Nephron progenitor cell (in vitro differentiated cells): Measurements from ENCODE around the gene RARB.

Source experiments
- DNase-seq: peaks from one replicate; pipeline ENCODE4 v3.0.0; 2021
- H3K27ac Mint-ChIP-seq: 2 replicates; pipeline ENCODE4 v1.8.0; 2021; ENCODE audit warnings: mild to moderate bottlenecking, moderate library complexity, mixed read lengths
- H3K27me3 Mint-ChIP-seq: 2 replicates; pipeline ENCODE4 v1.8.0; 2021; ENCODE audit warnings: mild to moderate bottlenecking, low read depth, mixed read lengths; ENCODE audit not compliant: poor library complexity
- H3K36me3 Mint-ChIP-seq: 2 replicates; pipeline ENCODE4 v1.8.0; 2021; ENCODE audit warnings: low read depth, mixed read lengths
- H3K4me1 Mint-ChIP-seq: 2 replicates; pipeline ENCODE4 v1.8.0; 2021; ENCODE audit warnings: mixed read lengths
- H3K4me3 Mint-ChIP-seq: 2 replicates; pipeline ENCODE4 v1.8.0; 2021; ENCODE audit warnings: mild to moderate bottlenecking, moderate library complexity, mixed read lengths
- H3K9me3 Mint-ChIP-seq: 2 replicates; pipeline ENCODE4 v1.8.0; 2021; ENCODE audit warnings: mild to moderate bottlenecking, moderate library complexity, mixed read lengths
- TF ChIP-seq, protein P1 (sequence below): fragments of 200-600 bp; sonication (generic); IDR thresholded peaks from 2 replicates; pipeline ENCODE4 v1.5.0; 2021; ENCODE audit warnings: antibody characterized with exemption

Gene RARB

DNA sequence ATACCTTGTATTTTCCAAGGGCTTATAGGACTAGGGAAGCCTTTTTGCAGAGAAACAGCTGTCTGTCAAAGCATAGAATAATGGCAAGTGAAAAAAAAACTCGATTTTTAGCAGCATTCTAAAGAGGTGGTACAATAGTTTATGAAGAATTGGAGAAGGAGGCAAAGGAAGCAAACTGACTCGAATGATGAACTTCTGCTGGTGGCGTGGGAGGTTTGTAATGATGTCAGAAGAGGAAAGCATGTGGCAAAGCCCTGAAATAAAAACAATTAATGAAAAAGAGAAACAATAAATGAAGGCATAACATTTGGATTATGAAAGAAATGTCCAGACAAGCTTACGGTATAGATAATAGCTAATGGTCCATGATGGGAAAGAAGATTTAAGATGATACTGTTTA, 77.5 kb downstream of the RARB start:
- H3K27me3 Mint-ChIP-seq, result peaks cover 6% of the 10 kb centered on the region
- TF ChIP-seq, protein P1, sequence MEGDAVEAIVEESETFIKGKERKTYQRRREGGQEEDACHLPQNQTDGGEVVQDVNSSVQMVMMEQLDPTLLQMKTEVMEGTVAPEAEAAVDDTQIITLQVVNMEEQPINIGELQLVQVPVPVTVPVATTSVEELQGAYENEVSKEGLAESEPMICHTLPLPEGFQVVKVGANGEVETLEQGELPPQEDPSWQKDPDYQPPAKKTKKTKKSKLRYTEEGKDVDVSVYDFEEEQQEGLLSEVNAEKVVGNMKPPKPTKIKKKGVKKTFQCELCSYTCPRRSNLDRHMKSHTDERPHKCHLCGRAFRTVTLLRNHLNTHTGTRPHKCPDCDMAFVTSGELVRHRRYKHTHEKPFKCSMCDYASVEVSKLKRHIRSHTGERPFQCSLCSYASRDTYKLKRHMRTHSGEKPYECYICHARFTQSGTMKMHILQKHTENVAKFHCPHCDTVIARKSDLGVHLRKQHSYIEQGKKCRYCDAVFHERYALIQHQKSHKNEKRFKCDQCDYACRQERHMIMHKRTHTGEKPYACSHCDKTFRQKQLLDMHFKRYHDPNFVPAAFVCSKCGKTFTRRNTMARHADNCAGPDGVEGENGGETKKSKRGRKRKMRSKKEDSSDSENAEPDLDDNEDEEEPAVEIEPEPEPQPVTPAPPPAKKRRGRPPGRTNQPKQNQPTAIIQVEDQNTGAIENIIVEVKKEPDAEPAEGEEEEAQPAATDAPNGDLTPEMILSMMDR, result no peak
- peak overlapping the region; percentile 26 for H3K27ac Mint-ChIP-seq
- no peaks in the 10 kb centered on the region for H3K9me3 Mint-ChIP-seq
- peaks cover 50% of the 10 kb centered on the region for H3K36me3 Mint-ChIP-seq
- peaks cover 30% of the 10 kb centered on the region for H3K4me1 Mint-ChIP-seq
- DNase-seq, result no peak
- H3K4me3 Mint-ChIP-seq, result no peak overlapping the region

DNA sequence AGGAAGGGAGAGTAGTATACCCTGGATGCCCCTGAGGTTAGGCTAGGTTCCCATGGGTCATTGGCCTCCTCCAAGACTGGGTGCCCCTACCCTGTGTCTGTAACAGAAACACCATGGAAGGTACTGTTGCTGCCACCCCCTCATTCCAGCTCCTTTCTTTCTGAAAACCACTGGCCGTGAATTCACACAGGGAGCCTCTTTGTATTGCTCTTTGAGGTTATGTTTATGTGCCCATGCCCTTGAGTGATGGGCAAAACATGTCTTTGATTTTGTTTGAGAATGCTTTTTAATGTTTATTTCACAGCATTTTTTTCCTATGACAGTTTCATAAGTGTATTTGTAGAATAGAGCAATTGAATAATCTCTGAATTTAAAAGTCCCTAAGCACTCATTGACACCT, 79.7 kb downstream of the RARB start:
- Mint-ChIP-seq H3K4me3 (no peak overlapping the region), H3K4me1 (peaks cover 33% of the 10 kb centered on the region), H3K9me3 (no peaks in the 10 kb centered on the region), H3K36me3 (peaks cover 29% of the 10 kb centered on the region), H3K27ac (no peak overlapping the region), H3K27me3 (peaks cover 2% of the 10 kb centered on the region)
- no peak for DNase-seq
- TF ChIP-seq, protein P1, result no peak

DNA sequence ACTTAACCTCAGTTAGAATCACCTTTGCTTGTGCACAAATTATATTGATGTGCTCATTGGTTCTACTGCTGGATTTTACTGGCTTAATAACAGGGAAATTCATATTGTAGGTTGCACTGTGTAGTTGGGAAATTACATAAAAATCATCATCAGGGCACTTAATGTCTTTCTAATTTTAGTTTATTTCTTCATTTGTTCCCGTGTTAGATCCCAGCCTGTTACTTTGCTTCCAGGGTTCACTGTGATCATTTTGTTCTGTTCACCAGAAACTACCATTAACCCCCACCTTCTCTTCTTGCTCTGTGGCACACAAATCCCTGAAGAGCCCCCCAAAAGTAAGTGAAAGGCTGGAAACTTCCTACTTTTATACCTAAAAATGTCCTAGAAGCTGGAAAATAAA, 80.4 kb downstream of the RARB start:
- Mint-ChIP-seq H3K27ac (no peak overlapping the region), H3K4me3 (no peak overlapping the region), H3K36me3 (peaks cover 23% of the 10 kb centered on the region), H3K27me3 (peaks cover 2% of the 10 kb centered on the region), H3K4me1 (peaks cover 39% of the 10 kb centered on the region), H3K9me3 (no peaks in the 10 kb centered on the region)
- no peak for DNase-seq
- TF ChIP-seq, protein P1, result no peak

DNA sequence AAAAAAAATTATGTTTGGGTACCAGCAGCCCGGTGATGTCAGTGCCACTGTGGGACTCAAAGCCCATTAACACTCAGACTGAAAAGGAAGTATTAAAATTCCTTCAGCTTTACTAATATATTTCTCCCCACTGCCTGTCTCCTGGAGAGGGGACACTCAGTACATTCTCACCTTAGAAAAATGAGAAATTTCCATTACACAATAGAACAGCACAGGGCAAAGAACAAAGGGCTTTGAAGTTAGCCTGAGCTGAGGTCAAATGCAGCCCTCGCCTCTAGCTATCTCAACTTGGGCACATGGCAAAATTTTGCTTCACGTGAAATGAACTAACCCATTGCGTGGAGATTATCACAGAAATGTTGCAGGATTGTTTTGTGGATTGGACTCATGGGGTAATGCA, 80.8 kb downstream of the RARB start:
- Mint-ChIP-seq H3K36me3 (peaks cover 18% of the 10 kb centered on the region), H3K27ac (no peak overlapping the region), H3K27me3 (peaks cover 2% of the 10 kb centered on the region), H3K4me1 (peaks cover 44% of the 10 kb centered on the region), H3K9me3 (no peaks in the 10 kb centered on the region), H3K4me3 (no peak overlapping the region)
- TF ChIP-seq, protein P1, result no peak
- DNase-seq, result no peak

DNA sequence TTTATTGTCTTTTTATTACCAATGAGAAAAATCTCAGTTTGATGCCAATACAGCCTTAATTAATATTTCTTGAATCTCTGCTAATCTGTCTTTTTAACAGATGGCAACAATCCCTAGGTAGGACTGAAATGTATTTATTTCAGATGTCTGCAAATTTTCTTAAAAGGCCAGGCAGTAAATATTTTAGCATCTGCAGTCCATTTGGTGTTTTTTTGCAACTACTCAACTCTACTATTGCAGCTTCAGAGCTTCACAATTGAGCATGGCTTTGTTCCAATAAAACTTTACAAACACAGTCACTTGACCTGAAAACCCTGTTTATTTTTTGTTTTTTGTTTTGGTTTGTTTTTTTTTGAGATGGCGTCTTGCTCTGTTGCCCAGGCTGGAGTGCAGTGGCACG, 82.7 kb downstream of the RARB start:
- peaks cover 9% of the 10 kb centered on the region for H3K9me3 Mint-ChIP-seq
- H3K4me1 Mint-ChIP-seq, result peaks cover 52% of the 10 kb centered on the region
- peaks cover 2% of the 10 kb centered on the region for H3K27me3 Mint-ChIP-seq
- no peak for DNase-seq
- peaks cover 17% of the 10 kb centered on the region for H3K36me3 Mint-ChIP-seq
- TF ChIP-seq, protein P1, result no peak
- no peak overlapping the region for H3K4me3 Mint-ChIP-seq
- no peak overlapping the region for H3K27ac Mint-ChIP-seq

DNA sequence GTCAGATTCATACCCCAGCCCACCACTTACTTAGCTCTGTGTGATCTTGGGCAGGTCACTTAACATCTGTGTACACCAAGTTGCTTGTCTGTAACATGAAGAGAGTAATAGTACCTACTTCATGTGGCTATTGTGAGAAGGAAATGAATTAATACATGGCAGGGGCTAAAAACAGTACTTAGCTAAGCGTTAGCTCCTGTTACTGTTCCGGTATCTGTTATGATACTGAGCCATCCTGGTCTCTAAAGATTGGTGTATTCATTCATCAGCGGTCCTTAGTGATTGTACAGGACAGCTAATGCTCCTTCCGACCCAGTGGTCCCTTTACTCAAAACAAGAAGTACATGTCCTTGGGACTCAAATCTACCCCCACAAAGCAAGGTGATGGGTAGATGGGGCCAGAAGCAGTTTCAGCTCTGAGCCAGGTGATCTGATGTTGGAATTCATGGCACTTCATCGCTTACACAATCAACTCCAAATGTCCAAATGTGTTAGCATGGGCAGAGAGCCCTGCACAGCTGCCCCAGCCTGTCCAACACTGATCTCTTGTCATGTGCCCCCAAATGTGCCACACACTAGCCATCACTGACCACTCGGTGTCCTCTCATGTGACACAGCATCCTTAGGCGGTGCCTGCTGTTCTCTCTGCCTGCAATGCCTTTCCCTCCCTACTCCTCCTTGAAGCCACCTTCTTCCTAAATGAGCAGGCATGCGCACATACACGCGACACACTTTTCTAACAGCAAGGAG, 84.1 kb downstream of the RARB start:
- H3K4me3 Mint-ChIP-seq, result no peak overlapping the region
- H3K9me3 Mint-ChIP-seq, result peaks cover 9% of the 10 kb centered on the region
- peaks cover 45% of the 10 kb centered on the region for H3K4me1 Mint-ChIP-seq
- peaks cover 9% of the 10 kb centered on the region for H3K36me3 Mint-ChIP-seq
- no peak overlapping the region for H3K27ac Mint-ChIP-seq
- TF ChIP-seq, protein P1, result no peak
- no peak for DNase-seq
- peaks cover 2% of the 10 kb centered on the region for H3K27me3 Mint-ChIP-seq
